Stimulated activated CD8-positive, alpha-beta memory T cell treated with anti-CD3 and anti-CD28 coated beads, Interleukin-15, amount 100 ng/mL, for 1 hour (primary cell): ENCODE results near the gene OR8B3.

Experiments used
- DNase-seq: peaks from one replicate; pipeline ENCODE4 v3.0.0-alpha.2; 2020; ENCODE audit warnings: low read depth

The OR8B3 gene

GRCh38 chr11:124359566-124359965 lies 39.3 kb downstream of the OR8B3 start:
- no peak for DNase-seq

DNA sequence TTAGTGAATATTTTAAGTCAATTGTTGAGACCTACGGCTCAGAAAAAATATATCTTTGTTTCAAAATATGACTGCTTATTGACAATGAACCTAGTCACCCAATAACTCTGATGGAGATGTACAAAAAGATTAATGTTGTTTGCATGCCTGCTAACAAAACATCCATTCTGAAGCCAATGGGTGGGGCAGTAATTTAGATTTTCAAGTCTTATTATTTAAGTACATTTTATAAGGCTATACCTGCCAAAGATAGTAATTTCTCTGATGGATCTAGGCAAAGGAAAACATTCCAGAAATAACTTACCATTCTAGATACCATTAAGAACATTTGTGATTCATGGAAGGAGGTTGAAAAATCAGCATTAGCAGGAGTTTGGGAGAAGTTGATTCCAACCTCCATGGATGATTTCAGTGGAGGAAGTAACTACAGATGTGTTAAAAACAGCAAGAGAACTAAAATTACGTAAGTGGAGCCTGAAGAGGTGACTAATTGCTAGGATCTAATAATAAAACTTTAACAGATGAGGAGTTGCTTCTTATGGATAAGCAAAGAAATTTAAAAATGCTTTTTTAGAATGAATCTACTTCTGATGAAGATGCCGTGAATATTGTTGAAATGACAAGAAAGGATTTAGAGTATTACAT lies 52.4 kb downstream of the OR8B3 start:
- DNase-seq, result no peak
